ENCODE measurements around the gene DUSP2.

The DUSP2 gene

GRCh38 chr2:96134421-96134820 is 10.8 kb downstream of the DUSP2 start:
- H3K79me1 ChIP-seq (ENCODE audit: low read length), result no peaks in the 10 kb centered on the region
- no peaks in the 10 kb centered on the region for H3K27me3 ChIP-seq (ENCODE audit: insufficient read depth, low read length)
- no peak overlapping the region for H4K91ac ChIP-seq (ENCODE audit: low read depth, low read length)
- no peak overlapping the region for H2BK12ac ChIP-seq (ENCODE audit: low read length)
- H3K36me3 ChIP-seq (ENCODE audit: control insufficient read depth in 1 of 2, insufficient read depth in 2 of 2, low read length in 2 of 2), result no peaks in the 10 kb centered on the region
- H3K4me2 ChIP-seq (ENCODE audit: low read length), result no peak overlapping the region
- no peak overlapping the region for H3K18ac ChIP-seq (ENCODE audit: low read length)
- H3K4ac ChIP-seq (ENCODE audit: low read depth, low read length), result no peak overlapping the region
- no peak overlapping the region for H3K9ac ChIP-seq (ENCODE audit: low read length)
- H3K27ac ChIP-seq (ENCODE audit: low read depth, low read length), result no peak overlapping the region
- no peaks in the 10 kb centered on the region for H3K4me1 ChIP-seq (ENCODE audit: control insufficient read depth in 1 of 2, insufficient read depth in 2 of 2, low read length in 2 of 2)
- H2BK5ac ChIP-seq (ENCODE audit: low read depth, low read length, poor library complexity), result no peak overlapping the region
- no peak overlapping the region for H3K23ac ChIP-seq (ENCODE audit: low read length)
- H4K8ac ChIP-seq (ENCODE audit: low read depth, low read length), result no peak overlapping the region
- H3K14ac ChIP-seq (ENCODE audit: low read length), result no peak overlapping the region
- peaks cover 8% of the 10 kb centered on the region for H3K9me3 ChIP-seq (ENCODE audit: insufficient read depth, low read depth, low read length)
- H3K4me3 ChIP-seq (ENCODE audit: low read depth, low read length), result no peak overlapping the region
- H2AK5ac ChIP-seq (ENCODE audit: low read length), result no peak overlapping the region
- no peaks in the 10 kb centered on the region for H3K79me2 ChIP-seq (ENCODE audit: control insufficient read depth, insufficient read depth, low read length, poor library complexity)
- H2BK120ac ChIP-seq (ENCODE audit: insufficient read depth, low read length, poor library complexity), result no peak overlapping the region
- H2AFZ ChIP-seq (ENCODE audit: insufficient read depth, low read length, poor library complexity), result no peak overlapping the region
- DNase-seq, result no peak
- H4K12ac ChIP-seq (ENCODE audit: low read depth, low read length), result no peak overlapping the region
- WGBS (ENCODE audit: extremely low coverage, insufficient coverage, insufficient read length), result no CpG with 5 or more reads among the region's 11 CpGs

DNA sequence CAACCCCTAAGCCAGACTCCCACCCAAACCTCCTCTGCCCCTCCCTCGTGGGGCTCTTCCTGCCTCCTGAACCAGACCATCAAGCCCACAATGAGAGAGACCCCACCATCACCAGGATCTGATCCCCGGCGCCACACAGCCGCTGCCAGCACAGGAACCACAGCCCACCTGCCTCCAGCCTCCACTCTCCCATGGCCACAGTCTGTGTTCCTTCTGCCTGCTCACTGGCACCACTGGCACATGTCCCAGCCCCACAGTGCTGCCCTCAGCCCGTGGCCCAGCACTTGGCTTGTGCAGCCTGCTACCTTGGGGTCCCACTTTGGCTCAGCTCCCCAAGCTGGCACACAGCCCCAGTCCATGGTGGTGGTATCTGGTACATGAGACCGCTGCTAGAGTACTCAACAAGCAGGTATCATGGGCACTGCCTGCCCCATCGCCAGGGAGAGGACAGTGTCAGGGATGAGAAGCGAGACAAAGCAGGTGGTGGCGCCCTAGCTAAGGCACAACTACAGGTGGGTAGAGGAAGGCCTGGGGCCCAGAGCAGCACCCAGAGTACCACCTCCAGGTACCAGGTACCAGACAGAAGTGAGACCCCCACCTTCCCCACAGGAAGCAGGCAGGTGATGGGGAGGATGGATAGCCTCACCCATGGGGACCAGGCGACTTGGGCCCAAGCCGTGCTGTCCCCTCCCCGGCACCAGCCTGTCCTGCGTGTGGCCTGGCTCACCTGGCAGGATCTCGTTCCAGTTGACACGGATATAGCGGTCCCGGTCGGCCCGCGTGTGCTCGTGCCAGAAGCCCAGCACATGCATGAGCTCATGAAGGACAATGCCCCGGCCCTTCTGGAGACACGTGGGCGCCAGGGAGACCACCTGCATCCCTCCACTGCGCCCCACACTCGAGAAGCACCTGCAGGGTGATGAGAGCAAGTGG is 13.2 kb downstream of the DUSP2 start:
- Histone ChIP-seq H2BK12ac (ENCODE audit: low read length) (no peak overlapping the region), H3K23ac (ENCODE audit: low read length) (no peak overlapping the region), H3K27me3 (ENCODE audit: insufficient read depth, low read length) (no peaks in the 10 kb centered on the region), H3K79me1 (ENCODE audit: low read length) (no peaks in the 10 kb centered on the region), H3K4me1 (ENCODE audit: control insufficient read depth in 1 of 2, insufficient read depth in 2 of 2, low read length in 2 of 2) (no peaks in the 10 kb centered on the region), H4K91ac (ENCODE audit: low read depth, low read length) (no peak overlapping the region), H2BK120ac (ENCODE audit: insufficient read depth, low read length, poor library complexity) (no peak overlapping the region), H3K18ac (ENCODE audit: low read length) (no peak overlapping the region), H3K9me3 (ENCODE audit: insufficient read depth, low read depth, low read length) (peaks cover 8% of the 10 kb centered on the region), H2AK5ac (ENCODE audit: low read length) (no peak overlapping the region), H3K4me2 (ENCODE audit: low read length) (no peak overlapping the region), H3K36me3 (ENCODE audit: control insufficient read depth in 1 of 2, insufficient read depth in 2 of 2, low read length in 2 of 2) (no peaks in the 10 kb centered on the region), H3K27ac (ENCODE audit: low read depth, low read length) (no peak overlapping the region), H3K14ac (ENCODE audit: low read length) (no peak overlapping the region), H3K4ac (ENCODE audit: low read depth, low read length) (no peak overlapping the region), H4K12ac (ENCODE audit: low read depth, low read length) (no peak overlapping the region), H3K79me2 (ENCODE audit: control insufficient read depth, insufficient read depth, low read length, poor library complexity) (no peaks in the 10 kb centered on the region), H3K4me3 (ENCODE audit: low read depth, low read length) (no peak overlapping the region), H4K8ac (ENCODE audit: low read depth, low read length) (no peak overlapping the region), H3K9ac (ENCODE audit: low read length) (no peak overlapping the region), H2AFZ (ENCODE audit: insufficient read depth, low read length, poor library complexity) (no peak overlapping the region), H2BK5ac (ENCODE audit: low read depth, low read length, poor library complexity) (no peak overlapping the region)
- WGBS (ENCODE audit: extremely low coverage, insufficient coverage, insufficient read length), result no CpG with 5 or more reads among the region's 26 CpGs
- no peak for DNase-seq

- Histone ChIP-seq H3K4ac (ENCODE audit: low read depth, low read length) (no peak overlapping the region), H3K4me1 (ENCODE audit: control insufficient read depth in 1 of 2, insufficient read depth in 2 of 2, low read length in 2 of 2) (no peaks in the 10 kb centered on the region), H3K9me3 (ENCODE audit: insufficient read depth, low read depth, low read length) (peaks cover 5% of the 10 kb centered on the region), H3K27ac (ENCODE audit: low read depth, low read length) (no peak overlapping the region), H2BK12ac (ENCODE audit: low read length) (no peak overlapping the region), H3K79me1 (ENCODE audit: low read length) (no peaks in the 10 kb centered on the region), H4K91ac (ENCODE audit: low read depth, low read length) (no peak overlapping the region), H2AK5ac (ENCODE audit: low read length) (no peak overlapping the region), H3K4me2 (ENCODE audit: low read length) (no peak overlapping the region), H3K18ac (ENCODE audit: low read length) (no peak overlapping the region), H3K9ac (ENCODE audit: low read length) (no peak overlapping the region), H3K79me2 (ENCODE audit: control insufficient read depth, insufficient read depth, low read length, poor library complexity) (no peaks in the 10 kb centered on the region), H3K36me3 (ENCODE audit: control insufficient read depth in 1 of 2, insufficient read depth in 2 of 2, low read length in 2 of 2) (no peaks in the 10 kb centered on the region), H3K4me3 (ENCODE audit: low read depth, low read length) (no peak overlapping the region), H4K12ac (ENCODE audit: low read depth, low read length) (no peak overlapping the region), H2BK120ac (ENCODE audit: insufficient read depth, low read length, poor library complexity) (no peak overlapping the region), H2BK5ac (ENCODE audit: low read depth, low read length, poor library complexity) (no peak overlapping the region), H4K8ac (ENCODE audit: low read depth, low read length) (no peak overlapping the region), H3K27me3 (ENCODE audit: insufficient read depth, low read length) (no peaks in the 10 kb centered on the region), H3K14ac (ENCODE audit: low read length) (no peak overlapping the region), H3K23ac (ENCODE audit: low read length) (no peak overlapping the region), H2AFZ (ENCODE audit: insufficient read depth, low read length, poor library complexity) (no peak overlapping the region)
- no peak for DNase-seq
- WGBS (ENCODE audit: extremely low coverage, insufficient coverage, insufficient read length), result no CpG with 5 or more reads among the region's 10 CpGs
These were observed 14.0 kb downstream of the DUSP2 start for GRCh38 chr2:96131152-96131812.

GRCh38 chr2:96130483-96130882 is 14.8 kb downstream of the DUSP2 start:
- Histone ChIP-seq H2AFZ (ENCODE audit: insufficient read depth, low read length, poor library complexity) (no peak overlapping the region), H3K36me3 (ENCODE audit: control insufficient read depth in 1 of 2, insufficient read depth in 2 of 2, low read length in 2 of 2) (no peaks in the 10 kb centered on the region), H3K79me1 (ENCODE audit: low read length) (no peaks in the 10 kb centered on the region), H3K18ac (ENCODE audit: low read length) (no peak overlapping the region), H3K9ac (ENCODE audit: low read length) (no peak overlapping the region), H3K4me3 (ENCODE audit: low read depth, low read length) (no peak overlapping the region), H4K12ac (ENCODE audit: low read depth, low read length) (no peak overlapping the region), H3K27me3 (ENCODE audit: insufficient read depth, low read length) (no peaks in the 10 kb centered on the region), H3K27ac (ENCODE audit: low read depth, low read length) (no peak overlapping the region), H2BK120ac (ENCODE audit: insufficient read depth, low read length, poor library complexity) (no peak overlapping the region), H4K8ac (ENCODE audit: low read depth, low read length) (no peak overlapping the region), H3K23ac (ENCODE audit: low read length) (no peak overlapping the region), H3K4me1 (ENCODE audit: control insufficient read depth in 1 of 2, insufficient read depth in 2 of 2, low read length in 2 of 2) (no peaks in the 10 kb centered on the region), H4K91ac (ENCODE audit: low read depth, low read length) (no peak overlapping the region), H3K9me3 (ENCODE audit: insufficient read depth, low read depth, low read length) (peaks cover 3% of the 10 kb centered on the region), H3K4ac (ENCODE audit: low read depth, low read length) (no peak overlapping the region), H3K79me2 (ENCODE audit: control insufficient read depth, insufficient read depth, low read length, poor library complexity) (no peaks in the 10 kb centered on the region), H3K4me2 (ENCODE audit: low read length) (no peak overlapping the region), H2BK5ac (ENCODE audit: low read depth, low read length, poor library complexity) (no peak overlapping the region), H2AK5ac (ENCODE audit: low read length) (no peak overlapping the region), H2BK12ac (ENCODE audit: low read length) (no peak overlapping the region), H3K14ac (ENCODE audit: low read length) (no peak overlapping the region)
- DNase-seq, result no peak
- no CpG with 5 or more reads among the region's 4 CpGs for WGBS (ENCODE audit: extremely low coverage, insufficient coverage, insufficient read length)
